ENCODE data around the gene LPIN1.

Gene LPIN1

DNA sequence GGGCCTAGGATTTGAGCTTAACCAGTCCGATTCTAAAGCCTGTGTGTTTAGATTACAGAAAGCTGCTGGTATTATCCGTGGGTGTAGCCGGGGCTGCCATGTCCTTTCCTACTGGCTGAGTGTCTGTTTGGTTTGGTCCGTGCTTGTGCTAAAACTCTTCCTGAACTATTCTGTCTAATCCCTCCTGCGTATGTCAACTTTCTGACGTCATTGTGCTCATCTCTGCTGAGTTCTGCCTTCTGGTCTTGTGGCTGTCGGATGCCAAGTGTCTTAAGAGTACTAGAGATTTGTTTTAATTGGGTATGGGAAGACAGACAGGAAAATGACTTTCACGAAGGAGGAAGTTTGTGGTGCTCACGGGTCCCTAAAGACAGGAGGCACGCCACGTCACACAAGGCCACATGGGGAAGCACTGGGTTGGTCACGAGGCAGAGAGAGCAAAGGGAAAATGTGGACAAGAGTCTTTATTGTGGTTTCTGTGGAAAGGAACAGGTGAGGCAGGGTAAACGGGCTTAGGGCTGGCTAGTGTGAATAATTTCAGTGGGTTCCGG, 44.6 kb upstream of the LPIN1 start:
- no peak for DNase-seq (ENCODE audit: low spot score)
- TF ChIP-seq, protein P1, sequence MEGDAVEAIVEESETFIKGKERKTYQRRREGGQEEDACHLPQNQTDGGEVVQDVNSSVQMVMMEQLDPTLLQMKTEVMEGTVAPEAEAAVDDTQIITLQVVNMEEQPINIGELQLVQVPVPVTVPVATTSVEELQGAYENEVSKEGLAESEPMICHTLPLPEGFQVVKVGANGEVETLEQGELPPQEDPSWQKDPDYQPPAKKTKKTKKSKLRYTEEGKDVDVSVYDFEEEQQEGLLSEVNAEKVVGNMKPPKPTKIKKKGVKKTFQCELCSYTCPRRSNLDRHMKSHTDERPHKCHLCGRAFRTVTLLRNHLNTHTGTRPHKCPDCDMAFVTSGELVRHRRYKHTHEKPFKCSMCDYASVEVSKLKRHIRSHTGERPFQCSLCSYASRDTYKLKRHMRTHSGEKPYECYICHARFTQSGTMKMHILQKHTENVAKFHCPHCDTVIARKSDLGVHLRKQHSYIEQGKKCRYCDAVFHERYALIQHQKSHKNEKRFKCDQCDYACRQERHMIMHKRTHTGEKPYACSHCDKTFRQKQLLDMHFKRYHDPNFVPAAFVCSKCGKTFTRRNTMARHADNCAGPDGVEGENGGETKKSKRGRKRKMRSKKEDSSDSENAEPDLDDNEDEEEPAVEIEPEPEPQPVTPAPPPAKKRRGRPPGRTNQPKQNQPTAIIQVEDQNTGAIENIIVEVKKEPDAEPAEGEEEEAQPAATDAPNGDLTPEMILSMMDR (IDR thresholded peaks at IDR 0.05; ENCODE audit: extremely low read depth, missing control alignments): no peak

DNA sequence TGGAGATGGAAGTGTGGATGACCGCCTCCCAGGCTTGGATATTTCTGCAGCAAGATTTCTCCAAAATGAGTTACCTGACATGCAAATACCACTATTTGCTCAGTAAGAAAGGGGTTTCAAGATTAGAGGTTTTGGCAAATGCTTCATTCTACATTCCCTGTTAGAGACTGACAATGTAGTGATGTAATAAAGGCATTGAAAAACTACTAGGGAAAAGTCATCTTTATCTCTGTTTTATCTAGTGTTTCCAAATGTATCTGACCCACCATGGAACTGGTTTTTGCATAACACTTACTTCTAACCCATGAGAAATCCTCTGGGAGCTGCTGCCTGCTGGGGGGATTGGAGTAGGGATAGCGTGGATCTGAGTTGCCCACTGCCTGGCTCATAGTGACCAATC, 43.5 kb upstream of the LPIN1 start:
- DNase-seq (ENCODE audit: low spot score): no peak
- TF ChIP-seq, protein P1 (IDR thresholded peaks at IDR 0.05; ENCODE audit: extremely low read depth, missing control alignments): no peak

DNA sequence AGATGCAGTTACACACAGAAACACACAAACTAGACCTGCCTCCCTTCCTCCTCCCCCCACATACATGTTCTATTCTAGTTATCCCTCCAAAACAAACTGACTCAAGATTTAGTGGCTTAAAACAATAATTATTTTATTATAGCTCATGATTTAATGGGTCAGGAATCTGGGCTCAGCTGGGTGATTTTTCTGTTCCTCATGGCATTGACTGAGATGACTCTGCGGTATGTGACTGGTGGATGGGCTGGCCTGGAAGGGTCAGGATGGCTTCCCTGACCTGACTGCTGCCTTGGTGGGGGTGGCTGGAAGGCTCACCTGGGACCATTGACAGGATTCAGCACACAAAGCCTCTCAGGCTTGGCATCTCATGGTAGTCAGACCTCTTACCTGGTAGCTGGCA, 42.7 kb upstream of the LPIN1 start:
- no peak for DNase-seq (ENCODE audit: low spot score)
- TF ChIP-seq, protein P1 (IDR thresholded peaks at IDR 0.05; ENCODE audit: extremely low read depth, missing control alignments): no peak

DNA sequence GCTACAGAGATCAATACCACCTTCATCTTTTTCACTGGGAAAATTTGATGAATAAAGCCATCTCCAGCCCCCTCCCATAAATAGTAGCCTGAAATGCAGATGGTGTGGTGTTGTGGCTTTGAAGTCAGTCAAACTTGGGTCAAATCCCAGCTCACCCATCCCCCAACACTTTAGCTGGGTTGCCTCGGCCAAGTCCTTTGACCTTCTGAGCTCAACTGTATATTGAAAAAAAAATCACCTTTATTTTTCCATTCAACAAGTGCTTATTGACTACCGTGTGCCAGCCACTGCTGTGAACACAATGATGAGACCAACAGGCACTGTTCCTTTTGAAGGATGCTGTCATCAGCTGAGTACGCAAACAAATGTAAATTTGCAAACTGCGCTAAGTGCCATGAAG, 41.4 kb upstream of the LPIN1 start:
- DNase-seq (ENCODE audit: low spot score): no peak
- TF ChIP-seq, protein P1 (IDR thresholded peaks at IDR 0.05; ENCODE audit: extremely low read depth, missing control alignments): no peak

DNA sequence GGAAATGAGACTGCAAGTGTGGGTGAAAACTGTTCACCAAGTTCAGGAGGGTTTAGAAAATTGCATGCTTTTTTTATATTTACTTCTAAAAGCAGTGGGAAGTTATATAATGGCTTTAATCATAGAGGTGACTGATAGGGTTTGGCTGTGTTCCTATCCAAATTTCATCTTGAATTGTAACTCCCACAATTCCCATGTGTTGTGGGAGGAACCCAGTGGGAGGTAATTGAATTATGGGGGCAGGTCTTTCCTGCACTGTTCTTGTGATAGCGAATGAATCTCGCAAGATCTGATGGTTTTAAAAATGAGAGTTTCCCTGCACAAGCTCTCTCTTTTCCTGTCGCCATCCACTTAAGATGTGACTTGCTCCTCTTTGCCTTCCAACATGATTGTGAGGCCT, 40.7 kb upstream of the LPIN1 start:
- TF ChIP-seq, protein P1 (IDR thresholded peaks at IDR 0.05; ENCODE audit: extremely low read depth, missing control alignments): no peak
- DNase-seq (ENCODE audit: low spot score): no peak

DNA sequence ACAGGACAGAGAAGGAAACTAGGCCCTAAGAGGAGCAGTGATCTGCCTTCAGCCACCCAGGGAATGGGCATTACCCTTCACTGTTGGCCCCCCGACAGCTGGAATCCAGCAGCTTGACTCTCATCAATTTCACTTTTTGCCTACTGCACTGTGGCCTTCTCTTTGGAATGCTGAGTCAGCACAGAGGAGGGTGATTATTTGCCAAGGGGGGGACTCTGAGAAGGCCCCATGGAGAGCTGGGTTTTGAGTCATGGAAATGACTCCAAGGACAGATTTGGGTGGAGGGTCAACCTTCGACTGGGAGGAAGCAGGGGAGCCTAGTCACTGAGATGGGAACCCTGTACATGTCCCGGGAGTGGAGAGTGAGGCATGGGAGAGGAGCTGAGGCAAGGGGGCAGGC, 38.3 kb upstream of the LPIN1 start:
- TF ChIP-seq, protein P1 (IDR thresholded peaks at IDR 0.05; ENCODE audit: extremely low read depth, missing control alignments): no peak

DNA sequence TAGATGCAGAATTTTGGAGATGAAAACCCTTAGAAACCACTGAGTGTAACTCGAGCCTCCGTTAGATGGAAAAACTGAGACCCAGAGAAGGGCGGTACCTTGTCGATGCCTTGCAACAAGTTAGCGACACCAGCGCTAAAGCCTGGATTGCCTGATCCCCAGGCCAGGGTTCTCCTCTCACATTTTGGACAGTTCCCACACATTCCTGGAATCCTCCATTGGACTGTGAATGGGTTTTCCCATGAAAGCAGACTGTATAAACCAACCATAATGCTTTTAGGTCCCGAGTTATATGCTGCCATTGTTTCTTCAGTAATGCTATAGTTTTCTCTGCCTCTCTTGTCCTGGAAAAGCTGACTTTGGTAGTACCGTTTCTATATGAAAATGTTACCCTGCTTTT, 37.1 kb upstream of the LPIN1 start:
- TF ChIP-seq, protein P1 (IDR thresholded peaks at IDR 0.05; ENCODE audit: extremely low read depth, missing control alignments): no peak

More for the DNA sequence above, 38.3 kb upstream of the LPIN1 start:
- no peak for DNase-seq (ENCODE audit: low spot score)

More for the DNA sequence above, 37.1 kb upstream of the LPIN1 start:
- no peak for DNase-seq (ENCODE audit: low spot score)
